HepG2 (cell line): Measurements from ENCODE around the gene MMP25. TPM values are rescaled to one million over a fixed set of nuclear protein-coding genes. Genes with fewer than 3 reads are reported as not detected.

Experiments
- ARNT ChIP-seq: fragments of 450-650 bp; IDR thresholded peaks from 2 replicates; pipeline ENCODE4 v1.6.1; 2017
- CENPT ChIP-seq: sonication (generic); formaldehyde crosslinking; IDR thresholded peaks from 2 replicates; pipeline ENCODE4 v1.8.0; 2022; ENCODE audit warnings: low read depth, mild to moderate bottlenecking, moderate library complexity, missing genetic modification reagents
- ELF4 ChIP-seq: sonication (generic); formaldehyde crosslinking; IDR thresholded peaks from 2 replicates; pipeline ENCODE4 v1.5.0; 2020; ENCODE audit warnings: missing genetic modification reagents, mild to moderate bottlenecking, moderate library complexity, borderline replicate concordance
- PHF21A ChIP-seq: sonication (generic); formaldehyde crosslinking; IDR thresholded peaks from 2 replicates; pipeline ENCODE4 v1.5.0; 2020; ENCODE audit warnings: mild to moderate bottlenecking, missing genetic modification reagents
- SALL1 ChIP-seq: sonication (generic); formaldehyde crosslinking; IDR thresholded peaks from 2 replicates; pipeline ENCODE4 v1.8.0; 2022; ENCODE audit warnings: mild to moderate bottlenecking, missing genetic modification reagents
- SAP130 ChIP-seq: IDR thresholded peaks from 2 replicates; pipeline ENCODE4 v1.6.1; 2016; ENCODE audit warnings: low read depth
- SP2 ChIP-seq: sonication (generic); formaldehyde crosslinking; IDR thresholded peaks from 2 replicates; pipeline ENCODE4 v1.5.1; 2020; ENCODE audit warnings: mild to moderate bottlenecking, missing genetic modification reagents
- SRSF4 ChIP-seq: fragments of 200-400 bp; formaldehyde crosslinking; IDR thresholded peaks from one replicate; pipeline ENCODE4 v1.6.1; 2018; ENCODE audit warnings: mild to moderate bottlenecking, low read depth, low read length, moderate library complexity; ENCODE audit not compliant: poor library complexity, severe bottlenecking
- THAP11 ChIP-seq: IDR thresholded peaks from 2 replicates; pipeline ENCODE4 v1.6.1; 2016; ENCODE audit warnings: missing biosample characterization, missing genetic modification reagents
- U2AF2 ChIP-seq: fragments of 200-400 bp; formaldehyde crosslinking; IDR thresholded peaks from 2 replicates; pipeline ENCODE4 v1.6.1; 2017; ENCODE audit warnings: low read depth, mild to moderate bottlenecking, low read length
- ZFYVE20 ChIP-seq: sonication (generic); formaldehyde crosslinking; IDR thresholded peaks from 2 replicates; pipeline ENCODE4 v1.8.0; 2023; ENCODE audit warnings: low read depth, mild to moderate bottlenecking, moderate library complexity, missing genetic modification reagents, borderline replicate concordance
- ZNF343 ChIP-seq: sonication (generic); formaldehyde crosslinking; IDR thresholded peaks from 2 replicates; pipeline ENCODE4 v1.4.0; 2020; ENCODE audit warnings: mild to moderate bottlenecking, missing genetic modification reagents
- ZNF547 ChIP-seq: sonication (generic); formaldehyde crosslinking; IDR thresholded peaks from 2 replicates; pipeline ENCODE4 v1.5.1; 2020; ENCODE audit warnings: mild to moderate bottlenecking, missing genetic modification reagents
- ZNF614 ChIP-seq: IDR thresholded peaks from 2 replicates; pipeline ENCODE4 v1.6.1; 2018; ENCODE audit warnings: missing biosample characterization, missing genetic modification reagents, inconsistent platforms, borderline replicate concordance
- ZNF878 ChIP-seq: sonication (generic); formaldehyde crosslinking; IDR thresholded peaks from 2 replicates; pipeline ENCODE4 v1.8.1; 2023; ENCODE audit warnings: mild to moderate bottlenecking, missing genetic modification reagents, moderate library complexity
- polyA plus RNA-seq, 8 experiments: library from polyadenylated mRNA; depleted of rRNA in 3 of 8; stranded (reverse) in 7 of 8; unstranded in 1 of 8; fragments of >200 nt; fragmentation: Illumina TruSeq in 4 of 8; extraction: Trizol in 4 of 8; gene quantifications; 2 replicates each; pipeline versions ENCODE4 v1.2.1 to v1.2.3, GENCODE V29; 2011 to 2016; ENCODE audit warnings: low read depth in 4 of 8, missing spikeins in 1 of 8, mixed read lengths in 1 of 8; ENCODE audit not compliant: insufficient read depth in 1 of 8
- total RNA-seq, 5 experiments: library from RNA; depleted of rRNA; stranded (reverse); fragments of >200 nt; fragmentation: Illumina TruSeq; extraction: Trizol; gene quantifications; 2 replicates each; pipeline ENCODE4 v1.2.3, GENCODE V29; 2016; ENCODE audit warnings: low read depth in 1 of 5
- TF ChIP-seq, protein P1 (sequence below): sonication (generic); formaldehyde crosslinking; IDR thresholded peaks from 2 replicates; pipeline ENCODE4 v1.4.0; 2020; ENCODE audit warnings: missing genetic modification reagents
- TF ChIP-seq, protein P2 (sequence below): sonication (generic); formaldehyde crosslinking; IDR thresholded peaks from 2 replicates; pipeline ENCODE4 v1.5.1; 2020; ENCODE audit warnings: mild to moderate bottlenecking, missing genetic modification reagents
- TF ChIP-seq, protein P3 (sequence below): sonication (generic); formaldehyde crosslinking; IDR thresholded peaks from 2 replicates; pipeline ENCODE4 v1.4.0; 2020; ENCODE audit warnings: mild to moderate bottlenecking, low read depth, missing genetic modification reagents
- TF ChIP-seq, protein P4 (sequence below): sonication (generic); formaldehyde crosslinking; IDR thresholded peaks from 2 replicates; pipeline ENCODE4 v1.4.0; 2020; ENCODE audit warnings: low read depth, mild to moderate bottlenecking, missing genetic modification reagents
- TF ChIP-seq, protein P5 (sequence below): IDR thresholded peaks from 2 replicates; pipeline ENCODE4 v1.6.1; 2018; ENCODE audit warnings: missing genetic modification reagents

MMP25 gene
- total and polyA plus RNA-seq, 2 of the 13 experiments (the other 11 are each of a cell fraction or from before 2014, with no cell fraction given), result 0.04 to 0.08 TPM

DNA sequence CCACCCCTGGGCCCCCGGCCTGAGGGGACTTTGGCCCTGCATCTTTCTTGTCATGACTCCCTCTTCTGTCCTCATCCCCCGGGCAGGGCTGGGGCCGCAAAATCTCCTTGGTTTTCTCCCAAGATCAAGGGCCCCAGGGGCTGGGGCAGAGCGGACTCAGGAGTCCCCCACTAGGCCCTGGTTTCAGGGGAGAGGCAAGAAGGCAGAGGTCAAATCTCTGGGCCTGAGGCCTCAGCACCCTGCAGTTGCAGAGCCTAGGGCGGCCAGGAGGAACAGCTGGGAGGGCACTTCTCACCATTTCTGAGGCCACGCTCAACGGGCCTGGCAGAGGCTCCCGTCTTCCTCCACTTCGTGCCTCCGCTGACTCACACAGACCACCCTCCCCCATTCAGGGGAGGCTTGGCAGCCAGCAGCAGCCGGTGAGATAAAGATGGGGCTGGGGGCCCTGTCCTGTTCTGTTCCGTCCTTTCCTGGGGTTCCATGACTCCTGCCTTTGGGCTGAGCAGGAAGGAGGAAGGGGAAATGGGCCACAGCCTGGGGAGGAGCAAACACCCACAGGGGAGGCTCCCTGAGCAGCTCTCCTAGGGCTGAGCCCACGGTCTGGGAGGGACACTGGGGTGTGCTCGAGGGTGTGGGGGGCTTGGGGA is 40.4 kb downstream of the MMP25 start (continued):
- TF ChIP-seq, protein P1, sequence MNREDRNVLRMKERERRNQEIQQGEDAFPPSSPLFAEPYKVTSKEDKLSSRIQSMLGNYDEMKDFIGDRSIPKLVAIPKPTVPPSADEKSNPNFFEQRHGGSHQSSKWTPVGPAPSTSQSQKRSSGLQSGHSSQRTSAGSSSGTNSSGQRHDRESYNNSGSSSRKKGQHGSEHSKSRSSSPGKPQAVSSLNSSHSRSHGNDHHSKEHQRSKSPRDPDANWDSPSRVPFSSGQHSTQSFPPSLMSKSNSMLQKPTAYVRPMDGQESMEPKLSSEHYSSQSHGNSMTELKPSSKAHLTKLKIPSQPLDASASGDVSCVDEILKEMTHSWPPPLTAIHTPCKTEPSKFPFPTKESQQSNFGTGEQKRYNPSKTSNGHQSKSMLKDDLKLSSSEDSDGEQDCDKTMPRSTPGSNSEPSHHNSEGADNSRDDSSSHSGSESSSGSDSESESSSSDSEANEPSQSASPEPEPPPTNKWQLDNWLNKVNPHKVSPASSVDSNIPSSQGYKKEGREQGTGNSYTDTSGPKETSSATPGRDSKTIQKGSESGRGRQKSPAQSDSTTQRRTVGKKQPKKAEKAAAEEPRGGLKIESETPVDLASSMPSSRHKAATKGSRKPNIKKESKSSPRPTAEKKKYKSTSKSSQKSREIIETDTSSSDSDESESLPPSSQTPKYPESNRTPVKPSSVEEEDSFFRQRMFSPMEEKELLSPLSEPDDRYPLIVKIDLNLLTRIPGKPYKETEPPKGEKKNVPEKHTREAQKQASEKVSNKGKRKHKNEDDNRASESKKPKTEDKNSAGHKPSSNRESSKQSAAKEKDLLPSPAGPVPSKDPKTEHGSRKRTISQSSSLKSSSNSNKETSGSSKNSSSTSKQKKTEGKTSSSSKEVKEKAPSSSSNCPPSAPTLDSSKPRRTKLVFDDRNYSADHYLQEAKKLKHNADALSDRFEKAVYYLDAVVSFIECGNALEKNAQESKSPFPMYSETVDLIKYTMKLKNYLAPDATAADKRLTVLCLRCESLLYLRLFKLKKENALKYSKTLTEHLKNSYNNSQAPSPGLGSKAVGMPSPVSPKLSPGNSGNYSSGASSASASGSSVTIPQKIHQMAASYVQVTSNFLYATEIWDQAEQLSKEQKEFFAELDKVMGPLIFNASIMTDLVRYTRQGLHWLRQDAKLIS (CRISPR knock-in tag), result no peak
- TF ChIP-seq ZNF614 (CRISPR knock-in tag) (0 out of 2 replicates have a peak, but pooled peaks have one; percentile 18), SRSF4 (no peak), ZFYVE20 (CRISPR knock-in tag) (no peak), SP2 (CRISPR knock-in tag) (no peak), SAP130 (CRISPR knock-in tag) (peak; percentile 69), ZNF547 (CRISPR knock-in tag) (no peak), CENPT (CRISPR knock-in tag) (no peak), THAP11 (CRISPR knock-in tag) (peak; percentile 23; the same call in 1 of the 2 replicates), ZNF878 (CRISPR knock-in tag) (no peak), SALL1 (CRISPR knock-in tag) (no peak; the same call in 1 of the 2 replicates), ARNT (no peak), ELF4 (no peak), PHF21A (CRISPR knock-in tag) (no peak), ZNF343 (CRISPR knock-in tag) (no peak), U2AF2 (no peak)
- TF ChIP-seq, protein P2, sequence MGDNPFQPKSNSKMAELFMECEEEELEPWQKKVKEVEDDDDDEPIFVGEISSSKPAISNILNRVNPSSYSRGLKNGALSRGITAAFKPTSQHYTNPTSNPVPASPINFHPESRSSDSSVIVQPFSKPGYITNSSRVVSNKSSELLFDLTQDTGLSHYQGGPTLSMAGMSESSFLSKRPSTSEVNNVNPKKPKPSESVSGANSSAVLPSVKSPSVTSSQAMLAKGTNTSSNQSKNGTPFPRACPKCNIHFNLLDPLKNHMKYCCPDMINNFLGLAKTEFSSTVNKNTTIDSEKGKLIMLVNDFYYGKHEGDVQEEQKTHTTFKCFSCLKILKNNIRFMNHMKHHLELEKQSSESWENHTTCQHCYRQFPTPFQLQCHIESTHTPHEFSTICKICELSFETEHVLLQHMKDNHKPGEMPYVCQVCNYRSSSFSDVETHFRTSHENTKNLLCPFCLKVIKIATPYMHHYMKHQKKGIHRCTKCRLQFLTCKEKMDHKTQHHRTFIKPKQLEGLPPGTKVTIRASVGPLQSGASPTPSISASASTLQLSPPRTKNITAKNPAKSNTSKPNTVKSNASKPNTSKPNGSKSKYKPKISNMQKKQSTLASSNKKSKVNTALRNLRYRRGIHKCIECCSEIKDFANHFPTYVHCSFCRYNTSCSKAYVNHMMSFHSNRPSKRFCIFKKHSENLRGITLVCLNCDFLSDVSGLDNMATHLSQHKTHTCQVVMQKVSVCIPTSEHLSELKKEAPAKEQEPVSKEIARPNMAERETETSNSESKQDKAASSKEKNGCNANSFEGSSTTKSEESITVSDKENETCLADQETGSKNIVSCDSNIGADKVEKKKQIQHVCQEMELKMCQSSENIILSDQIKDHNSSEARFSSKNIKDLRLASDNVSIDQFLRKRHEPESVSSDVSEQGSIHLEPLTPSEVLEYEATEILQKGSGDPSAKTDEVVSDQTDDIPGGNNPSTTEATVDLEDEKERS (CRISPR knock-in tag), result no peak
- TF ChIP-seq, protein P3, sequence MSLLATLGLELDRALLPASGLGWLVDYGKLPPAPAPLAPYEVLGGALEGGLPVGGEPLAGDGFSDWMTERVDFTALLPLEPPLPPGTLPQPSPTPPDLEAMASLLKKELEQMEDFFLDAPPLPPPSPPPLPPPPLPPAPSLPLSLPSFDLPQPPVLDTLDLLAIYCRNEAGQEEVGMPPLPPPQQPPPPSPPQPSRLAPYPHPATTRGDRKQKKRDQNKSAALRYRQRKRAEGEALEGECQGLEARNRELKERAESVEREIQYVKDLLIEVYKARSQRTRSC, result no peak
- TF ChIP-seq, protein P4, sequence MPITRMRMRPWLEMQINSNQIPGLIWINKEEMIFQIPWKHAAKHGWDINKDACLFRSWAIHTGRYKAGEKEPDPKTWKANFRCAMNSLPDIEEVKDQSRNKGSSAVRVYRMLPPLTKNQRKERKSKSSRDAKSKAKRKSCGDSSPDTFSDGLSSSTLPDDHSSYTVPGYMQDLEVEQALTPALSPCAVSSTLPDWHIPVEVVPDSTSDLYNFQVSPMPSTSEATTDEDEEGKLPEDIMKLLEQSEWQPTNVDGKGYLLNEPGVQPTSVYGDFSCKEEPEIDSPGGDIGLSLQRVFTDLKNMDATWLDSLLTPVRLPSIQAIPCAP (CRISPR knock-in tag), result no peak
- TF ChIP-seq, protein P5, sequence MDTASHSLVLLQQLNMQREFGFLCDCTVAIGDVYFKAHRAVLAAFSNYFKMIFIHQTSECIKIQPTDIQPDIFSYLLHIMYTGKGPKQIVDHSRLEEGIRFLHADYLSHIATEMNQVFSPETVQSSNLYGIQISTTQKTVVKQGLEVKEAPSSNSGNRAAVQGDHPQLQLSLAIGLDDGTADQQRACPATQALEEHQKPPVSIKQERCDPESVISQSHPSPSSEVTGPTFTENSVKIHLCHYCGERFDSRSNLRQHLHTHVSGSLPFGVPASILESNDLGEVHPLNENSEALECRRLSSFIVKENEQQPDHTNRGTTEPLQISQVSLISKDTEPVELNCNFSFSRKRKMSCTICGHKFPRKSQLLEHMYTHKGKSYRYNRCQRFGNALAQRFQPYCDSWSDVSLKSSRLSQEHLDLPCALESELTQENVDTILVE (CRISPR knock-in tag), result no peak
